KBM-7 (cell line): Measurements from ENCODE around the gene OR4C12.
A peak's percentile ranks its signal among the peaks of the same experiment; 100 is the strongest.
"Not testable (repeated sequence)": the region's sequence is repeated elsewhere in the genome, so short reads cannot be mapped to it uniquely, and the experiment has no call there.

Source experiments
- DNase-seq: peaks from one replicate; pipeline ENCODE4 v3.0.0-alpha.2; 2015
- in situ Hi-C: fragments of 300-500 bp; cut with MboI; formaldehyde crosslinking; loops from 2 replicates; pipeline ENCODE4 v1.14.3; 2020; ENCODE audit warnings: low sequenced_read_pairs, low pct_unique_long_range_greater_than_20kb, mixed read lengths

The OR4C12 gene

DNA sequence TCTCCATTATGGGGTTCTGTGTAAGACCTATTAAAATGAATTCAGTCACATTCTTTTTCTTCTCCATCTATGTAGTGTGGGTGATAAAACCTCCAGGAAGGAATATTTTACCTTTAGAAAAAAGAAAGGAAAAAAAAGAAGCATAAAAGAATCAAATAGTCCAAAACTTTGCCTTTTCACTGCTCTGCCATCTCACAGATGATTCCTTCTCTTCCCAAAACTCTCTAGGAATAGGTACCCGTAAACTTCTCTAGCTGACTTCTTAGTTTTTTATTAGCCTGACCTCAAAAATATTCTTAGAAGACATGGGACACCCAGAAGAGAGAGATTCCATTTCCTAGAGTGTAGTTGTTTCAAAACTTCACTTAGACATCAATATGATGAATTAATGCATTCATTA lies at the start of gene OR4C12:
Gene OR4C12 (minus strand): TSS at position 101 of the 400 bp plus-strand sequence. CDS start 34 bp downstream, at position 67.
- in situ Hi-C loops, DNase-seq: not testable (repeated sequence)

DNA sequence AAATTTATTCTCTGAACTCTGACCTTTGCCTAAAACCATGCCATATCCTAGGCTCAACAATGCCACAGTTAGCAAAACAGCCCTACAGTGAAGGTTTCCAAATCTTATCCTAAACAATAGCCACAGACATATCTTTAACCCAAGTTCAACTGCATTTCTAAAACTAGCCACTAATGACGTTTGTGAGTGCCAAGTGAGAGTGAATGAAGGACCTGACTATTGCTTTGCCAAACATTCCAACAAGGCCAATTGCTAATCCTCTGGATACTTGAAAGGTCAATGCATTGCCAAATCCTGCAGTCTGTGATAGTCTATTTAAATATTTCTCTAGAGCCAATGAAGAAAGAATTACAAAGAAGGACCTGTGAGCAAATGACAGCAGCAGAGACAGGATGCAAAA lies 47.9 kb upstream of the OR4C12 start:
- in situ Hi-C loops, result no loop called here
- DNase-seq, result no peak

- DNase-seq, result peak; percentile 83
- in situ Hi-C loops, result no loop called here
Measured at GRCh38 chr11:49995565-49995964, 13.2 kb upstream of the OR4C12 start.

DNA sequence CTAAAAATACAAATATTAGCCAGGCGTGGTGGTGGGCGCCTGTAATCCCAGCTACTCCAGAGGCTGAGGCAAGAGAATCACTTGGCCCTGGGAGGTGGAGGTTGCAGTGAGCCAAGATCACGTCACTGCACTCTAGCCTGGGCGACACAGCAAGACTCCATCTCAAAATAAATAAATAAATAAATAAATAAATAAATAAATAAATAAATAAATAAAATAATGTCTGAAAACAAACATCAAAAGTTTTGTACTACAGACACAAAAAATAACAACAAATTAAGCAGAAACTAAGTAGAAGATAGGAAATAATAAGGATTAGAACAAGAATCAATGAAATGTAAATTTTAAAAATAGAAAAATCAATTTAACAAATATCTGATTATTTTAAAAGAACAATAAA lies 8.9 kb downstream of the OR4C12 start:
- DNase-seq, in situ Hi-C loops: not testable (repeated sequence)

GRCh38 chr11:49952091-49952490 lies 30.2 kb downstream of the OR4C12 start, which contains the start of gene OR4C13:
OR4C13 (plus strand) TSS chr11:49952391; CDS start chr11:49952423, 32 bp downstream.
- no peak for DNase-seq
- in situ Hi-C loops, result no loop called here

DNA sequence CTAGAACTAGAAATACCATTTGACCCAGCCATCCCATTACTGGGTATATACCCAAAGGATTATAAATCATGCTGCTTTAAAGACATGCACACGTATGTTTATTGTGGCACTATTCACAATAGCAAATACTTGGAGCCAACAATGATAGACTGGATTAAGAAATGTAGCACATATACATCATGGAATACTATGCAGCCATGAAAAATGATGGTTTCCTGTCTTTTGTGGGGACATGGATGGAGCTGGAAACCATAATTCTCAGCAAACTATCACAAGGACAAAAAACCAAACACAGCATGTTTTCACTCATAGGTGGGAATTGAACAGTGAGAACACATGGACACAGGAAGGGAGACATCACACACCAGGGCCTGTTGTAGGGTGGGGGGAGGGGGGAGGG lies 33.6 kb downstream of the OR4C12 start:
- in situ Hi-C loops, result not testable (repeated sequence)

More for the DNA sequence above, 33.6 kb downstream of the OR4C12 start:
- not testable (repeated sequence) for DNase-seq
